Measurements from ENCODE around the gene CNTN4.

- TF ChIP-seq FOXA1 (IDR thresholded peaks at IDR 0.05) (no peak), BHLHE40 (IDR thresholded peaks at IDR 0.05; ENCODE audit: borderline replicate concordance) (no peak), SUZ12 (IDR thresholded peaks at IDR 0.05) (no peak), HDGF (IDR thresholded peaks at IDR 0.05; ENCODE audit: borderline replicate concordance) (no peak), L3MBTL2 (conservative IDR thresholded peaks at IDR 0.05) (no peak), TARDBP (IDR thresholded peaks at IDR 0.05) (no peak)
Measured at GRCh38 chr3:2212206-2212605, 113.5 kb downstream of the CNTN4 start.

Measured in HEK293T (cell line).